K562 (cell line): ENCODE results near the gene LRP2BP. TPM values are rescaled to one million over a fixed set of nuclear protein-coding genes. Genes with fewer than 3 reads are reported as not detected.
A peak's percentile ranks its signal among the peaks of the same experiment; 100 is the strongest.

Experiments used
- CBFB ChIP-seq: sonication (generic); formaldehyde crosslinking; IDR thresholded peaks from 2 replicates; pipeline ENCODE4 v1.4.0; 2020; ENCODE audit warnings: mild to moderate bottlenecking, missing genetic modification reagents
- COPS2 ChIP-seq: fragments of 450-650 bp; conservative IDR thresholded peaks from 2 replicates; pipeline ENCODE4 v1.6.1; 2016; ENCODE audit warnings: mild to moderate bottlenecking, moderate library complexity
- CREM ChIP-seq: IDR thresholded peaks from 2 replicates; pipeline ENCODE4 v1.6.1; 2014; ENCODE audit warnings: antibody characterized with exemption, low read depth
- FIP1L1 ChIP-seq: fragments of 200-400 bp; formaldehyde crosslinking; IDR thresholded peaks from 2 replicates; pipeline ENCODE4 v1.6.1; 2018; ENCODE audit warnings: mild to moderate bottlenecking, low read depth, low read length; ENCODE audit not compliant: poor library complexity, severe bottlenecking
- FOSL1 ChIP-seq: fragments of 200-800 bp; sonication (Bioruptor generic); conservative IDR thresholded peaks from 2 replicates; pipeline ENCODE4 v1.6.1; 2016; ENCODE audit warnings: missing genetic modification characterization, missing compliant biosample characterization
- GABPA ChIP-seq: fragments of 200-800 bp; sonication (Bioruptor generic); conservative IDR thresholded peaks from 2 replicates; pipeline ENCODE4 v1.6.1; 2016; ENCODE audit warnings: low read depth, missing genetic modification characterization, missing compliant biosample characterization
- HMG20B ChIP-seq: fragments of 250-450 bp; sonication (Bioruptor Pico); IDR thresholded peaks from 2 replicates; pipeline ENCODE4 v1.5.0; 2021; ENCODE audit warnings: mild to moderate bottlenecking
- HOXB6 ChIP-seq: fragments of 250-450 bp; sonication (Bioruptor Pico); IDR thresholded peaks from 2 replicates; pipeline ENCODE4 v1.5.1; 2022; ENCODE audit warnings: mild to moderate bottlenecking, borderline replicate concordance
- KHSRP ChIP-seq: fragments of 450-650 bp; IDR thresholded peaks from 2 replicates; pipeline ENCODE4 v1.6.1; 2017
- NFIX ChIP-seq: fragments of 250-450 bp; sonication (Bioruptor Pico); IDR thresholded peaks from 2 replicates; pipeline ENCODE4 v1.4.0; 2020; ENCODE audit warnings: low read depth, mild to moderate bottlenecking, moderate library complexity
- PCBP1 ChIP-seq: fragments of 200-400 bp; formaldehyde crosslinking; IDR thresholded peaks from 2 replicates; pipeline ENCODE4 v1.6.1; 2018; ENCODE audit warnings: mild to moderate bottlenecking, low read depth, low read length; ENCODE audit not compliant: poor library complexity, severe bottlenecking
- PKNOX1 ChIP-seq: fragments of 450-650 bp; IDR thresholded peaks from 2 replicates; pipeline ENCODE4 v1.6.1; 2016
- POLR2A ChIP-seq: fragments of 450-650 bp; conservative IDR thresholded peaks from 2 replicates; pipeline ENCODE4 v1.6.1; 2016
- RBM25 ChIP-seq: fragments of 200-400 bp; formaldehyde crosslinking; IDR thresholded peaks from 2 replicates; pipeline ENCODE4 v1.6.1; 2018; ENCODE audit warnings: low read length, low read depth, moderate library complexity; ENCODE audit not compliant: severe bottlenecking
- SAFB ChIP-seq: fragments of 200-400 bp; formaldehyde crosslinking; IDR thresholded peaks from 2 replicates; pipeline ENCODE4 v1.6.1; 2017; ENCODE audit warnings: low read depth, low read length, borderline replicate concordance
- SETDB1 ChIP-seq: IDR thresholded peaks from one replicate; pipeline ENCODE4 v1.6.1; 2012; ENCODE audit warnings: low read length, control low read depth, inconsistent platforms
- STAT5A ChIP-seq: IDR thresholded peaks from 2 replicates; pipeline ENCODE4 v1.6.1; 2012; ENCODE audit warnings: low read length, inconsistent platforms, borderline replicate concordance
- SUPT5H ChIP-seq: fragments of 450-650 bp; IDR thresholded peaks from 2 replicates; pipeline ENCODE4 v1.6.1; 2016
- TCF3 ChIP-seq: sonication (generic); formaldehyde crosslinking; IDR thresholded peaks from 2 replicates; pipeline ENCODE4 v1.4.0; 2020; ENCODE audit warnings: mild to moderate bottlenecking, missing genetic modification reagents
- UBTF ChIP-seq, 2 experiments: IDR thresholded peaks; 2 replicates each; pipeline ENCODE4 v1.6.1; 2012; ENCODE audit warnings: improper control_type of control experiment in 2 of 2, low read depth in 2 of 2, low read length in 2 of 2, borderline replicate concordance in 1 of 2
- XRCC3 ChIP-seq: fragments of 450-650 bp; IDR thresholded peaks from 2 replicates; pipeline ENCODE4 v1.6.1; 2017; ENCODE audit warnings: mild to moderate bottlenecking, moderate library complexity
- polyA plus RNA-seq, 8 experiments: library from polyadenylated mRNA; depleted of rRNA in 4 of 8; stranded (reverse) in 5 of 8; unstranded in 3 of 8; fragments of >200 nt; fragmentation: Nextera tagmentation in 2 of 8; fragmentation: Illumina TruSeq in 1 of 8; extraction: Ambion mirVana in 2 of 8; extraction: Trizol in 1 of 8; gene quantifications; 2 replicates each; pipeline versions ENCODE4 v1.2.1 to v1.2.3, GENCODE V29; 2011 to 2014; ENCODE audit warnings: inconsistent platforms in 1 of 8, missing spikeins in 1 of 8
- total RNA-seq, 7 experiments: library from RNA; depleted of rRNA in 6 of 7; stranded (reverse); fragments of >200 nt in 6 of 7; fragmentation: Illumina TruSeq in 2 of 7; extraction: Trizol in 2 of 7; gene quantifications; 2 replicates each; pipeline versions ENCODE4 v1.2.1 to v1.2.3, GENCODE V29; 2011 to 2021; ENCODE audit warnings: low replicate concordance in 1 of 7
- TF ChIP-seq, protein P1 (sequence below): fragments of 250-450 bp; sonication (Bioruptor Pico); IDR thresholded peaks from 2 replicates; pipeline ENCODE4 v1.8.0; 2021; ENCODE audit warnings: mild to moderate bottlenecking, moderate library complexity
- TF ChIP-seq, protein P2 (sequence below): fragments of 450-650 bp; IDR thresholded peaks from 2 replicates; pipeline ENCODE4 v1.6.1; 2016; ENCODE audit warnings: antibody characterized with exemption

LRP2BP gene
- total and polyA plus RNA-seq, 9 of the 15 experiments (the other 6 are each of a cell fraction or from before 2014, with no cell fraction given) = 0.42 to 2.1 (median 0.62) TPM

DNA sequence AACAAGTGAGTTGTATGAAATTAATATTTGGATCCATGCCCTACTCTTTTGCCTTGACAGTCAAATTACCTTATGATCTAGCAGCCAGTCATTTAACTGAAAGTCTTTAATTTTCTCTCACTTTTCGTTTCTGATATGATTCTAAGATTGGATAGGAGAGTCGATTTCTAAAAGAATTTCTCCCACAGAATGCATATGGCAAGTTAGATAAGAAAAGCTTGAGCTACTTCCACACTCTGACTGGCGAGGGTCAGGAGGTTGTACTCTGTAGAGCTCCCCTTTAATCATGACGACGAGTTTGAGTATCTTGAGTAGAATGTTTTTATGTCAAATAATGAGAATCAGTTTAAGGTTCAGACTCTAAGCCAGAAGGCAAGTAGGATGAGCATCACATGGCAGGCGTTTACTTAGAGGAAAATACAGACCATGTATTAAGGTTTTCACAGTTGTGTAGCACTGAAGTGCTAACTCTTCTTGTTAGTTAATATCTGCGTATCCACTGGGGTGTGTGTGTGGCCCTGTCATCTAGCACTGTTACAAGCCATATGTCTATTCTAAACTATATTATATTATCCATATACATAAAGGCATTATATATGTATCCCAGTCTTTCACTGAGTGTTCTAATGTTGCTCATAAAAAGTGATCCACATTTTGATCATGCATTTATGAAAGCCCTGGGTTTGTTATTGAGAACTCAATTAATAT is 37.8 kb downstream of the LRP2BP start (continued):
- no peak for TF ChIP-seq SAFB
- peak; percentile 68 for TF ChIP-seq TCF3 (CRISPR knock-in tag)
- no peak for TF ChIP-seq NFIX
- no peak for TF ChIP-seq UBTF (IDR thresholded peaks at IDR 0.05; ENCODE audit: borderline replicate concordance in 1 of 2, low read depth in 2 of 2, low read length in 2 of 2)
- TF ChIP-seq GABPA = no peak
- no peak for TF ChIP-seq XRCC3
- TF ChIP-seq PKNOX1 = peak; percentile 12; the same call in 1 of the 2 replicates
- TF ChIP-seq KHSRP = no peak
- no peak for TF ChIP-seq CBFB
- TF ChIP-seq FOSL1 (tag) = 0 out of 2 replicates have a peak, but pooled peaks have one; percentile 13
- no peak for TF ChIP-seq SUPT5H
- no peak for TF ChIP-seq PCBP1
- no peak for TF ChIP-seq FIP1L1
- no peak for TF ChIP-seq CREM
- TF ChIP-seq, protein P1, sequence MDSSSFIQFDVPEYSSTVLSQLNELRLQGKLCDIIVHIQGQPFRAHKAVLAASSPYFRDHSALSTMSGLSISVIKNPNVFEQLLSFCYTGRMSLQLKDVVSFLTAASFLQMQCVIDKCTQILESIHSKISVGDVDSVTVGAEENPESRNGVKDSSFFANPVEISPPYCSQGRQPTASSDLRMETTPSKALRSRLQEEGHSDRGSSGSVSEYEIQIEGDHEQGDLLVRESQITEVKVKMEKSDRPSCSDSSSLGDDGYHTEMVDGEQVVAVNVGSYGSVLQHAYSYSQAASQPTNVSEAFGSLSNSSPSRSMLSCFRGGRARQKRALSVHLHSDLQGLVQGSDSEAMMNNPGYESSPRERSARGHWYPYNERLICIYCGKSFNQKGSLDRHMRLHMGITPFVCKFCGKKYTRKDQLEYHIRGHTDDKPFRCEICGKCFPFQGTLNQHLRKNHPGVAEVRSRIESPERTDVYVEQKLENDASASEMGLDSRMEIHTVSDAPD (CRISPR knock-in tag) = no peak
- no peak for TF ChIP-seq SETDB1
- TF ChIP-seq STAT5A = no peak
- no peak for TF ChIP-seq COPS2
- TF ChIP-seq RBM25 = no peak
- TF ChIP-seq HOXB6 (CRISPR knock-in tag) = no peak
- no peak for TF ChIP-seq POLR2A
- TF ChIP-seq, protein P2, sequence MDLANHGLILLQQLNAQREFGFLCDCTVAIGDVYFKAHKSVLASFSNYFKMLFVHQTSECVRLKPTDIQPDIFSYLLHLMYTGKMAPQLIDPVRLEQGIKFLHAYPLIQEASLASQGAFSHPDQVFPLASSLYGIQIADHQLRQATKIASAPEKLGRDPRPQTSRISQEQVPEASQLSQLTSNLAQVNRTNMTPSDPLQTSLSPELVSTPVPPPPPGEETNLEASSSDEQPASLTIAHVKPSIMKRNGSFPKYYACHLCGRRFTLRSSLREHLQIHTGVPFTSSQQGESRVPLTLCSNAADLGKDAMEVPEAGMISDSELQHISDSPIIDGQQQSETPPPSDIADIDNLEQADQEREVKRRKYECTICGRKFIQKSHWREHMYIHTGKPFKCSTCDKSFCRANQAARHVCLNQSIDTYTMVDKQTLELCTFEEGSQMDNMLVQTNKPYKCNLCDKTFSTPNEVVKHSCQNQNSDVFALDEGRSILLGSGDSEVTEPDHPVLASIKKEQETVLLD = 0 out of 2 replicates have a peak, but pooled peaks have one; percentile 30
- TF ChIP-seq HMG20B = no peak
